C4-2B (cell line): Measurements from ENCODE around the gene OXSR1.

Source experiments
- CTCF ChIP-seq: fragments of 450-650 bp; conservative IDR thresholded peaks from 2 replicates; pipeline ENCODE4 v1.5.1; 2017; ENCODE audit warnings: mild to moderate bottlenecking
- ZFX ChIP-seq: fragments of 450-650 bp; IDR thresholded peaks from 2 replicates; pipeline ENCODE4 v1.6.1; 2017

- TF ChIP-seq CTCF (no peak), ZFX (no peak)
These were observed 31.6 kb upstream of the OXSR1 start for GRCh38 chr3:38133557-38134405.
